ENCODE data around the gene PROCA1. TPM values are rescaled to one million over a fixed set of nuclear protein-coding genes. Genes with fewer than 3 reads are reported as not detected.
"Not testable (repeated sequence)": the region's sequence is repeated elsewhere in the genome, so short reads cannot be mapped to it uniquely, and the experiment has no call there.

PROCA1 gene
- polyA plus RNA-seq, 3 donors: 0.35 to 2.9 (median 1.2) TPM

DNA sequence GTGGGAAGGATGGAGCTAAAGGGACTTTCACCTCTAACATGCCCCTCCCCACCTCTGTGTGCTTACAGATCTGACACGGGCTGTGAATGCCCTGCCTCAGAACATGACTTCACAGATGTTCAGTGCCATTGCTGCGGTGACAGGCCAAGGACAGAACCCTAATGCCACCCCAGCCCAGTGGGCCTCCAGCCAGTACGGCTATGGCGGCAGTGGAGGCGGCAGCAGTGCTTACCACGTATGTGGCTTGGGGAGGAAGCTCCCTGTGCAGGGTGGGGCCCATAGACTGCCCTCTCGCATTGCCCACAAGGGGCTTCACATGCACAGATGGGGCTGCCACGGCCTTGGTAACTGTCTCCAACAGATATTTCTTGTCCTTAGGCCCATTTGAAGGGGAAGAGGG lies 11.4 kb downstream of the PROCA1 start:
- 87 to 89% (median 88%) methylated on average over 8 of the region's 8 CpGs for WGBS, 3 donors
- no peak overlapping the region for H3K27ac ChIP-seq (ENCODE audit: low read depth, low read length)

DNA sequence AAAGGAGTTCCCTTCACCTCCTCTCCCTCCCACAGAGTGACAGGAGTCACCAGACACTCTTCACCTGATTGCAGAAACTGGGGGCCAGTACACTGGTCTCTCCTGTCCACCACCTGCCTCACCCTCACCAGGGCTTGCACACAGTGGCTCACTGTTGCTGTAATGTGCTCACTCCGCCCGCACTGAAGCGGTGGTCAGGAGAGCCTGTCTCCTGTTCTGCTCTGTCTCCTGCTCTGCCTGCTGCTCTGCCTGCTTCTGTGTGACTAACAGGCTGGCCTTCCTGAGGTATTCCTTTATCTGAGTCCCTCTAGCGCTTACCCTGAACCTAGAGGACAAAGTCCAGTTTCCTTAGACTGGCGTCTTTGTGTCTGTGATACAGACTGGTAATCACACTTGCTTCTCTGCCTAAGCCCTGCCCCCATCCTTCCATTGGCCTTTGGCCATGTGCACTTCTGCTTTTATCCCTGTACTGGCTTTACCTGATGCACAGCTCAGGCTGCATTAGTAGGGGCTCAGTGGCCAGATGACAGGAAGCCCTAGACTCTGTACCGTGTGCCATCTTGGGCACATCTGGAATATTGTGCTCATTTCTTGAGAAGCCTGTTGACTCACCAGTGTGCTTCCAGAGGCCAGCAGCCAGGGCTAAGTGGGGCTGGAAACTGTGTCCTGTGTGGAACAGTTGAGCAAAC lies 13.3 kb downstream of the PROCA1 start:
- no peak overlapping the region for H3K27ac ChIP-seq (ENCODE audit: low read depth, low read length)
- 67 to 90% (median 85%) methylated on average over 6 of the region's 6 CpGs for WGBS, 3 donors

DNA sequence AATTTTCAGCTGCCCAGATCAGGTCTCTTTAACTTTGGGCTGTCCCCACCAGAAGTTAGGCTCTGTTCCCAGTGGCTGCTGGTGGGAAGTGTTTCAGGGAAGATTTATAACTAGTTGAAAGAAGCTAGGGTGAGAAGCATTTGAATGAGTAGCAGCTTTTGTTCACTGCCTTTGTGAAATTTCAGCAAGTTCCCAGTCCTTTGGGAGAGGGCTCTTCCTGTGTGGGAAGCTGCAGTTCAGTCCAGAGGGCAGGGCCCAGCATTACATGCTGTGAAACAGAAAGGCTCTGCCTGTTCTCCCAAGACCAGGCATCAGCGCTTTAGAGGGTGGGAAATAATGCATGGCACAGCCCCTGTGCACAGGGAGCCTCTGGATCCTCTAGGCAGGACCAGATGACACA lies 17.8 kb downstream of the PROCA1 start:
- H3K27ac ChIP-seq (ENCODE audit: low read depth, low read length): no peak overlapping the region
- WGBS, 3 donors: 95 to 100% (median 100%) methylated on average over 1 of the region's 1 CpG

DNA sequence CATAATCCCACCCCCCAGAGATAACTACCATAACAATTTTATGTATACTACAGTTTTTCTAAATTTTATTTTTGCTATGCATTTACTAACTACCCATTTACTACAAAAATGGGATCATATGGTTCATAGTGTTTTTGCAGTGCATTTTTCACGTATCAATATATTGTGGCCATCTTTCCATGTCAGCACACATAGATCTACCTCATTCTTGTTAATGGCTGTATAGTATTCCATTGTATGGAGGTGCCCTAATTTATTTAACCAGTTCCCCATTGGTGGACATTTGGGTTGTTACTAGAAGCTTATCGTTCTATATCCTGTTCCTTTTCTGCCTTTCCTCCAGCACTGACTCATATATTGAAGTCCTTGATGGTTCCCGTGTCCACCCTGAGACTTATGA lies 22.7 kb downstream of the PROCA1 start:
- 98 to 100% (median 99%) methylated on average over 3 of the region's 3 CpGs for WGBS, 3 donors
- H3K27ac ChIP-seq (ENCODE audit: low read depth, low read length): no peak overlapping the region

DNA sequence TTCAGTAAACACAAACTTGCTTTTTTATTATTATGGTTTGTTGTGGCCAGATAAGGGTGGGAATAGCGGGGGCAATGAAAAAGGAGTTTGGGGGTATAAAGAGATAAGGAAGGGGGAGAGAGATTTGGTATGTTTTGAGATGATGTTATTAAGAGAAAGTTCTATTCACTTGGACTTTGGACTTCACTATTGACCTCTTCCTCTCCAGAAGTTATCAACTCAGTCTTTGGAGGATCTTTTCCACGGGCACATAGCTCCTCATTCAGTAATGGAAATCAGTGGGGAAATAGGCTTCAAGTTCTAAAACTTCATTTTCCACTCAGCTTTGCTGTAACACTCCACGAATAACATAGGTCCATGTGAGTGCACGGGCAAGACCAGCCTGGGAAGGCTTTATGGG lies 23.2 kb downstream of the PROCA1 start:
- 92 to 97% (median 95%) methylated on average over 4 of the region's 4 CpGs for WGBS, 3 donors
- no peak overlapping the region for H3K27ac ChIP-seq (ENCODE audit: low read depth, low read length)

DNA sequence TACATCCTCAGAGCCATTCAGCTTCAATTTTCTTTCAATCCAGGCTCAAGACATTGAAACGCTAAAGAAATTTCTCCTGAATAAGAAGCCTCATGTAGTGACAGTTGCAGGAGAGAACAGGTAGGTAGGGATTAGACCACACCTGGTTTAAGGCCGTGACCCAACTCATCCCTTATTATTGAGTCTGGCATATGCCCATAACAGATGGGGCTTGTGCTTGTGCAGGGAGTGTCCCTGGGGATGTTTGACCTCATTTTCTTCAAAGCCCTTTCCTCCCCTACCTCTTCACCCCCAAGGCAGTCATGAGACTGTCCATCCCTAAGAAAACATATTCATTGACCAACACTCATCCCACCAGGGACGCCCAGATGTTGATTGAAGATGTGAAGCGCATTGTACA lies 25.4 kb downstream of the PROCA1 start:
- WGBS, 3 donors: 83 to 91% (median 87%) methylated on average over 4 of the region's 4 CpGs
- H3K27ac ChIP-seq (ENCODE audit: low read depth, low read length): no peak overlapping the region

DNA sequence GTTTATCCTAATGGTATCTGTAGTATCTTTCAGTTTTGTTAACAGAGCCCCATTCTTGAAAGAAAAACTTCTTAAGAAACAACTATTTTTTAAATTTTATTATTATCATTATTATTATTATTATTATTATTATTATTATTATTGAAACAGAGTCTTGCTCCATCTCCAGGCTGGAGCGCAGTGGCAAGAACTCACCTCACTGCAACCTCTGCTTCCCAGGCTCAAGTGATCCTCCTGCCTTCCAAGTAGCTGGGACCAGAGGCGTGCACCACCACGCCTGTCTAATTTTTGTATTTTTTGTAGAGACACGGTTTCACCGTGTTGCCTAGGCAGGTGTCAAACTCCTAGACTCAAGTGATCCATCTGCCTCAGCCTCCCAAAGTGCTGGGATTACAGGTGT lies 26.3 kb downstream of the PROCA1 start:
- no peak overlapping the region for H3K27ac ChIP-seq (ENCODE audit: low read depth, low read length)
- WGBS, 3 donors: 89 to 95% (median 90%) methylated on average over 5 of the region's 5 CpGs

DNA sequence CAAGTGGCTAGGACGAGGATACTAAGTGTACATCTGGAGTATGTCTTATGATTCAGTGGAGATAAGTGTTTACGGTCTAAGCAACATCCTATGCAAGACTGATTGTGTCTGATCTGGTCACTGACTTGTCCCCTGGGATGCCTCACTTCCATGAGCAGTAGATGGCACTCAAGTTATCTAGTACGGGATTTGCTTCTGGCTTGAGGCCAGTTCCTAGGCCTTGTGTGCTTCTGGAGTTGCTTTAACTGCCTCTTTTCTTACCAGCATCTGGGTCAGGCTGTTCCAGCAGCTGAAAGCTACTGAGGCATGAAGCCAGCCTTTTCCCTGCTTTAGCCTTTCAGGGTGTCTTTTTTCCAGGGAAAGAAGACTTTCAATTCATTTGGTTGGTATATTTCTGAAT lies 26.7 kb downstream of the PROCA1 start:
- WGBS, 3 donors: 49 to 62% (median 60%) methylated on average over 3 of the region's 3 CpGs
- no peak overlapping the region for H3K27ac ChIP-seq (ENCODE audit: low read depth, low read length)

DNA sequence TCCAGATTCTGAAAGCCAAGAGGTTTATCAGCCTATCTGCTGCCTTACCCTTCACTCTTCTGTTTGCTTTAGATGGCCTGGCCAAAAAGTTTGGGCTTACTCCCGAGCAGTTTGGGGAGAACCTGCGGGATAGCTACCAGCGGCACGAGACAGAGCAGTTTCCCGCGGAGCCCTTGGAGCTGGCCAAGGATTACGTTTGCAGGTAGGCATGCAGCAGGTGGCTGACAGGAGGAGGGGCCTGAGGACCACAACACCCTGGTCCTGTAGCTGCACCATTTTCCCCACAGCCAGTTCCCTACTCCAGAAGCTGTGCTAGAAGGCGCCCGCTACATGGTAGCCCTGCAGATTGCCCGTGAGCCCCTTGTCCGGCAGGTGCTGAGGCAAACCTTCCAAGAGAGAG lies 29.0 kb downstream of the PROCA1 start:
- H3K27ac ChIP-seq (ENCODE audit: low read depth, low read length): no peak overlapping the region
- 86 to 97% (median 92%) methylated on average over 11 of the region's 11 CpGs for WGBS, 3 donors

DNA sequence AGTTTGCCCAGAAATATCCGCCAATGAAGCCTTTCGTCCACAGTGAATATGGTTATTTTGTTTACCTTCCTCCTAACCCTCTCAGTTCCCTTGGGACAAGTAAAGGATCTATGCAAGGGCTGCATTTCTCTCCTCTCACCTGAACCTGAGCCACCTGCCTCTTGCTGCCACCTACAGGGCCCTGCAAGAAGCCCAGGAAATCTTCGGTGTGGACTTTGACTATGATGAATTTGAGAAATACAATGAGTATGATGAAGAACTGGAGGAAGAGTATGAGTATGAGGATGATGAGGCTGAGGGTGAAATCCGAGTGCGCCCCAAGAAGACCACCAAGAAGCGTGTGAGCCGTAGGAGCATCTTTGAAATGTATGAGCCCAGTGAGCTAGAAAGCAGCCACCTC lies 35.7 kb downstream of the PROCA1 start:
- H3K27ac ChIP-seq (ENCODE audit: low read depth, low read length): no peak overlapping the region
- 82 to 86% (median 86%) methylated on average over 7 of the region's 7 CpGs for WGBS, 3 donors

DNA sequence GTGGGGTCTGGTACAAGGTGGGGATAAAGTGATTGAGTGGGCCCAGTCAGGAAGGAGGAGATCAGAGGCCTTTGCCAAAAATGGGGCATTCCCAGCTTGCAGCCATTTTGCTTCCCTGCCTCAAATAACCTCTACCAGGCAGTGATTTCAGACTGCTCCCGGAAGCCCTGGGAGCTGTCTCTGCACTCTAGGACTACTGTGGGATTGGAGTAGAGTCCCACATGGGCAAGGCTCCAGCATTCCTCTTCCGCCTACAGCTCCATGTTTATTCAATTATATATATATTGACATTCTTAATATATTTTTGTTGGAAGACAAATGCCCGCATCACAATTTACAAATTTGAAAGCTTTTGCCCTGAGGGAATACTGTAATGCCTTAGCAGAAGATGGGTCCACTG lies 36.2 kb downstream of the PROCA1 start:
- H3K27ac ChIP-seq (ENCODE audit: low read depth, low read length): no peak overlapping the region
- 83 to 90% (median 90%) methylated on average over 3 of the region's 3 CpGs for WGBS, 3 donors

DNA sequence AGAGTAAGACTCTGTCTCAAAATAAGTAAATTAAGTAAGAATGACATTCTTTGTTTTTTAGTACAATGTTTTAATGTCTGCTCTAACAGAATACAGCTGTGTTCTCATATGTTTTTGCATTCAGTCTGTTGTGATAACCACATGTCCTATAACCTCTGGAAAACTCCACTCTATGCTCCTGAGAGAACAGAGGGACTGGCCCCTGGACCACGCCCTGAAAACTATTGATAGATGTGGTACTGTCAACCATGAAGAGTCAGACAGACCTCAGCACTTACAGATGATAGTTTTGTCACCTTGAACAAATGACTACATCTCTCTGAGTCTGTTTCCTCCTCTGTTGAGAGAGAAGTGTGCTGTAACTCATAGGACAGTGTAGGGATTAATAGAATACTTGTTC lies 41.8 kb downstream of the PROCA1 start:
- 92 to 100% (median 93%) methylated on average over 1 of the region's 1 CpG for WGBS, 3 donors
- H3K27ac ChIP-seq (ENCODE audit: low read depth, low read length): no peak overlapping the region

DNA sequence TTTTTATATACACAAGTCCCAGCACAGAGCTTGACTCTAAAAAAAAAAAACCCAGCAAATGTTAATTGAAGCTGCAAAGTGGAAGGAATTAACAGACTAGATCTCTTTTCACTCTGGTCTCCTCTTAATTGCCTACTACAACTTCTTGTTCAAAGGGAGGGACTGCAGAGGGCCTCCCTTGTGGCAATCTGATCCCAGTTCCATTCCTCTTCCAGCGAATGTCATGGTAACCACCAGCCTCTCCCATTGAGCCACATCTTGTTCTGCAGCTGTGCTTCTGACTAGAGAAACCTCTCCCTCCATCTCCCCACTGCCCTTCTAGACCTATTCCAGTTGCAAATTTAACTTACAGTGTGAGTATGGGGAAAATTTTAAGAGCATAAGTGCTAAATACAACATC lies 43.8 kb downstream of the PROCA1 start:
- H3K27ac ChIP-seq (ENCODE audit: low read depth, low read length): no peak overlapping the region
- WGBS, 3 donors: 78 to 95% (median 83%) methylated on average over 1 of the region's 1 CpG

DNA sequence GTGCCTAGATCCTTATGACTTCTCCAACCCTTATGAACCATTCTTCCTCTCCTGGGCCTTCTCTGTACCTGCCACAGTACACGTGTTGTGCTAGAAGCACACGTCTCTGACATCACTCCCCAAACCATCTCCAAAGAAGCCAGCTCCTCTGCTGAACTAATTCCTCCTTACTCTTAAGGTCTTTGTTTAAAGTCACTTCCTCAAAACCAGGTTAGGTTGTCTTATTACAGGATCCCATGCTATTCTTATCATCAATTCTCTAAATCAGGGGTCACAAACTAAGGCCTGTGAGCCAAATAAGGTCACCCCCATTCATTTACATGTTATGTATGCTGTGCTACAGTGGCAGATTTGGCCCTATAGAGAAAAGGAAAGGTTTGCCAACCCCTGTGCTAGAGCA lies 45.7 kb downstream of the PROCA1 start:
- no peak overlapping the region for H3K27ac ChIP-seq (ENCODE audit: low read depth, low read length)
- 71 to 85% (median 71%) methylated on average over 2 of the region's 2 CpGs for WGBS, 3 donors

DNA sequence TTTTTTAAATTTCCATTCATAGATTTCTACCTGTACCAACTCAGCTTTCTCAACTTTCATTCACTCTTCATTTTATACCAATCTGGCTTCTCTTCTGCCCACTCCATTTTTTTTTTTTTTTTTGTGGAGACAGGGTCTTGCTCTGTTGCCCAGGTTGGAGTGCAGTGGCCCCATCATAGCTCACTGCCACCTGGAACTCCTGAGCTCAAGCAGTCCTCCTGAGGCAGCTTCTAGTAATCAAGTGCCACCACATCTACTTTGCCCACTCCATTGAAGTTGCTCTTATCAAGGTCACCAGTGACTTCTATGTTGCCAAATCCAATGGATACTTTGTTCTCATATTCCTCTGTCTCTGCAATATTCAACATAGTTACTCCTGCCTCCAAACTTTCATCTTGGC lies 48.0 kb downstream of the PROCA1 start:
- no peak overlapping the region for H3K27ac ChIP-seq (ENCODE audit: low read depth, low read length)

DNA sequence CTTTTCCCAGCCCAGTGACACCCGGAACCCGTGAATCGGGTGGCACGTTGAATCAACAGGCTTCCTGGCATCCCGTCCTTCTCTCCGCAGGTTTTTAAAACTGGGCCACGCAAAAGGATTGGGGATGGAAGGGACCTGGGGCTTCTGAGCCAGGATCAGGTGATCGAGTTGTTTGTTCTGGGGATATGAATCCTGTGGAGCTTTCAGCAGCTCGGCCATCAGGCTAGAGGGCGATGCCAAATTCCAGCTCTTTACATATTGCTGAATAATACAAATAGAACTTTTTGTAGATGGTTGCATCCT lies 49.2 kb downstream of the PROCA1 start:
- H3K27ac ChIP-seq (ENCODE audit: low read depth, low read length): peak overlapping the region; percentile 65
- 0 to 1% (median 1%) methylated on average over 10 of the region's 10 CpGs for WGBS, 3 donors

DNA sequence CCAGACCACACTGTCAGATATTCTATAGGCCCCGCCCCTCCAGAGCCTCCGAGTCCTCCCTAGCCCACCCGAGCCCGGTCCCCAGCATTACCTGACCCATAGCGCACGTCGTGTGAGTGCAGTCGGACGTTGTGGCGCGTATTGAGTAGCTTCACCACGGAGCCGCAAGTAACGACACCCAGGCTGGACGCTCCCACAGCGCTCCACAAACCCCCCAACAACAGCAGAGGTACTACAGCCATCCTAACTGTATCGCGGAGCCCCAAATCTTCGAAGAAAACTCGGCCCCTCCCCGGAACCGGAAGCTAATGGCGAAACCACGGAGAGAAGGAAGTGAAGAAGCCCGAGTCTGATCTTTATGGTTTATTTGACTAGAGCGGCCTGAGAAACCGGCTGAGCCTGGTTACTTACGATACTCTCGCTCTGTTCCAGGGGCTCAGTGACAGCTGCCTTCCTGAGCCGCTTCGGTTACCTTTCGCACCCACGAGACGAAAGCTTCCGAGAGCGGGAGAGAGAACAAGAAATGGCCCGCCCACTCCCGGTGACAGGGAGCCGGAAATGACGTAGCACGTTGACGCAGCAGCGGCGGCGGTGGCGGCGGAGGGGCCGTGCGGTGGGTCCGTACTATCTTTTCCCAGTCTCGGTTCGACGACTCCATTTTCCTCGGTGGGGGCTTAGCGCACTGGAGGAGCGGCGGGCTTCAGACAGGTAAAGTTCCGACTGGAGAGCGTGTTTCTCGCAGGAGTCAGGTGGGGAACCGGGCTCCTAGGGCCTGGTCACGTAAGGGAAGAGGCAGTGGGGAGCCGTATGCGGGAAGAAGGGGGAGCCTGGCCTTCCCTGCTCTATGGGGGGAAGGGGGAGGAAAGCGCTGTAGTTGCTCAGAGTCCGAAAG lies 49.8 kb downstream of the PROCA1 start, which contains the start of the genes SDF2 and SUPT6H:
SDF2 (minus strand) TSS at position 272 of the 892 bp plus-strand sequence; CDS start at position 242, 30 bp downstream.
SUPT6H (plus strand) TSS at position 571 of the 892 bp plus-strand sequence. CDS start 11,197 bp downstream, outside the sequence.
- WGBS, 3 donors: 0 to 1% (median 1%) methylated on average over 66 of the region's 66 CpGs
- H3K27ac ChIP-seq (ENCODE audit: low read depth, low read length): peak within 1 kb of the TSS; percentile 65

DNA sequence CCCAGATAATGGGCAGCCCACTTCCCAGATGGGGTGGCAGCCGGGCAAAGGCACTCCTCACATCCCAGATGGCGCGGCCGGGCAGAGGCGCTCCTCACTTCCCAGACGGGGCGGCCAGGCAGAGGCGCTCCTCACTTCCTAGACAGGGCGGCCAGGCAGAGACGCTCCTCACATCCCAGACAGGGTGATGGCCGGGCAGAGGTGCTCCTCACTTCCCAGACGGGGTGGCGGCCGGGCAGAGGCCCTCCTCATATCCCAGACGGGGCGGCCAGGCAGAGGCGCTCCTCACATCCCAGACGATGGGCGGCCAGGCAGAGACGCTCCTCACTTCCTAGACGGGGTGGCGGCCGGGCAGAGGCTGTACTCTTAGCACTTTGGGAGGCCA lies 52.2 kb downstream of the PROCA1 start:
- 97 to 99% (median 98%) methylated on average over 23 of the region's 23 CpGs for WGBS, 3 donors
- not testable (repeated sequence) for H3K27ac ChIP-seq (ENCODE audit: low read depth, low read length)

DNA sequence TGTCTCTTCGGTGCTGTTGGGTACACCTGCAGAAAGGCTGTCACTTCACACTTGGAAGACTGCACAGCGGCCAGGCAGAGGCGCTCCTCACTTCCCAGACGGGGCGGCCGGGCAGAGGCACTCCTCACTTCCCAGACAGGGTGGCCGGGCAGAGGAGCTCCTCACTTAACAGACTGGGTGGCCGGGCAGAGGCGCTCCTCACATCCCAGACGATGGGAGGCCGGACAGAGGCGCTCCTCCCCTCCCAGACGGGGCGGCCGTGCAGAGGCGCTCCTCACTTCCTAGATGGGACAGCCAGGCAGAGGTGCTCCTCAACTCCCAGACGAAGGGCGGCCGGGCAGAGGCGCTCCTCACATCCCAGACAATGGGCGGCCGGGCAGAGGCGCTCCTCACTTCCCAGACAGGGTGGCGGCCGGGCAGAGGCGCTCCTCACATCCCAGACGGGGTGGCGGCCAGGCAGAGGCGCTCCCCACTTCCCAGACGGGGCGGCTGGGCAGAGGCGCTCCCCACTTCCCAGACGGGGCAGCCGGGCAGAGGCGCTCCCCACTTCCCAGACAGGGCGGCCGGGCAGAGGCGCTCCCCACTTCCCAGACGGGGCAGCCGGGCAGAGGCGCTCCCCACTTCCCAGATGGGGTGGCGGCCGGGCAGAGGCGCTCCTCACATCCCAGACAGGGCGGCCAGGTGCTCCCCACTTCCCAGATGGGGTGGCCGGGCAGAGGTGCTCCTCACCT lies 52.8 kb downstream of the PROCA1 start:
- not testable (repeated sequence) for H3K27ac ChIP-seq (ENCODE audit: low read depth, low read length)
- 97% methylated on average over 32 to 46 of the region's 46 CpGs for WGBS, 3 donors
